Fibroblast of peridontal ligament (primary cell): ENCODE results near the gene ZNF672.
A peak's percentile ranks its signal among the peaks of the same experiment; 100 is the strongest.
"Not testable (repeated sequence)": the region's sequence is repeated elsewhere in the genome, so short reads cannot be mapped to it uniquely, and the experiment has no call there.

Experiments
- DNase-seq: peaks from one replicate; pipeline ENCODE4 v3.0.0-alpha.2; 2010; ENCODE audit errors: extremely low read depth

Gene ZNF672

DNA sequence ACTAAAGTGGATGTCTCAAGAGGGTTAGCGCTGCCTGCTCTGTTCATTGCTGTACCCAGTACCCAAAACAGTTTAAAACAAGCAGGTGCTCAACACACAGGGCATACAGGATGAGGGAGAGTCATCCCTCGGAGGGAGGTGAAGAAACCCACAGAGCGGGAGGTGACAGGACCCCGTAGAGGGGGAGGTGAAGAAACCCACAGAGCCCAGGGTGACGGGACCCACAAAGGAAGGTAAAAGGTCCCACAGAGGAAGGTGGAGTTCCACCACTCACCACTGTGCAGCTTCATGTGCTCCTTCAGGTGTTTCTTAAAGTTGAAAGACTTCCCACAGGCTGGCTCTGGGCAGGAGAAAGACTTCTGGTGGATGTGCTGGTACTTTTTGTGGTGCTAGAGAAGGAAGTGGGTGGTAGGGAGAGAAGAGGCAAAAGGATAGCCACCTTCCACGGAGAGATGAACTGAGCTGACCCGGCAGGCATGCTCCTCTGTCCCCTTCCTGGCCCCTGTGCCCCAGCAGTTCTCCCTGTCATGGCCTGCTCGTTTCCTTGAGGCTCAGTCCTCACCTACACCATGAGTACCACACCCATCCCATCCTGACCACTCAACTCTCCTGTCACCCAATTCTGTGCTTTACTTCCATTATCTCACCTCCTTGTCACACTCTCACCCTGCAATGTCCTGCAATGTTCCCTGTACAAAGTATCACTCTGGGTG is 15.8 kb downstream of the ZNF672 start:
- no peak for DNase-seq

DNA sequence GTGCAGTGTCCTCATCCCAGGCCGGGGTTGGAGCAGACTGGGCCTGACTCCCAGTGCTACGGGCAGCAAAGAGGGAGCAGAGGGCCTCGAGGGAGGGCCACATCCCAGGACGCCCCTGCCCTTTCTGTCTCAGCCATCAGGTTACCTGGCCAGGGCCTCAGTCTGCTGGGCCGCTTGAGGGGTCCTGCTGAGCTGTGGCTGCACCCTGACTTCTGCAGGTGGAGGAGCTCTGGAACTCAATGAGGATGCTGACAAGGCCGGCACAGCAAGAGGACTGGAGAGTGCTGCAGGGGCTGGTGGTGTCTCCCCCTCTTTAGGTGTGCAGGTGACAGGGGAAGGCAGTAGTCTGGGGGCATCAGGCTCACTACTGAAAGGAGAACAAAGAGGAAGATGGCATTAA is 17.6 kb downstream of the ZNF672 start:
- no peak for DNase-seq

DNA sequence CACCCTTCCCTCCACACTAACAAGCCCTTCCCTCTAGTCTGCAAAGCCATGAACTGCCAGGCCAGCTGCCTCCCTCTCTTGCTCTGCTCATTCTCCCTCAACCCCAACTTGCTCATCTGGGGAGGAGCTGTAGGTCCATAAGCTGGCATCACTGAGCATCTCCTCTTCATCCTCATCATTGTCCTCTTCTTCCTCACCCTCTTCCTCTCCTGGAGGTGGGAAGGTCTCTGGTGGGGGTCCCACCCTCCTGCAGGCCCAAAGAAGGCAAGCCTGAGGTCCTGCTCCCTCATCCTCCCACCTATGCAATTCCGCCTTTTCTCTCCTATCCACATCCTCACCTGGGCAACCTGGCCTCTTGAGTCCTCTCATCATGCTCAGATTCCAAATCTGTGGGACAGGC is 18.2 kb downstream of the ZNF672 start:
- DNase-seq: no peak

DNA sequence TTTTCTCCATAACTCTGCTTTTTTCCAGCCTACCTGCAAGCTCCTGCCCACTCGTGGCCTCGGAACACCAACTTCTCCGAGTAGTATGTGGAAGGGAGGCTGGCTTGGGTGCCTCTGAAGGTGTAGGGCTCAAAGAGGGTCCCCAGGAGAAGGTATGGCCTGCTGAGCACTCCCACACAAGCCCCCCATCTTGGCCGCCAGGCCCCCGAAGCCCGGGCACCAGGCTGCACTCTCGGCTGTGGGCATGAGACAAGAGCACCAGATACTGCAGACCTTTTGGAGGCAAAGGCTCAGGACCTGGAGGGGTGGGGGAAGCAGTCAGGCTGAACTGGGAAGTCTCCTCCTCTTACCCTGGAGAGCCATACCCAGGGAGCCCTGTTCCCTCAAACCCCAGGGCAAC is 19.2 kb downstream of the ZNF672 start:
- no peak for DNase-seq

DNA sequence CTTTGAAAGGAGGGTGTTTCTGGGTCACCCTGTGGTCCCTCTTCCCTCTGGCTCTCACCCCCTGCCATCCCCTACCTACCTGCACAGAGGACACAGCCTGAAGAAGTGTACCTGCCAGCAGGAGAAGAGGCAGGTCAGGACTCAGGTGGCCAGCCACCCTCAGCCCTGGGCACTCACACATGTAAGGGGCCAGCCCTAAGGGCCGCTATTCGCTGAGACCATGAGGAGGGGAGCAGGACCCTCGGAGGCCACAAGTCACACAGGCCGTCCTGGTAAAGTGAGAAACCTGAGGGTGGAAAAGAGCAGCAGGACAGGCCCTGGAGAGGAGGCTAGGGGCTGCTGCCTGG is 19.7 kb downstream of the ZNF672 start:
- no peak for DNase-seq

DNA sequence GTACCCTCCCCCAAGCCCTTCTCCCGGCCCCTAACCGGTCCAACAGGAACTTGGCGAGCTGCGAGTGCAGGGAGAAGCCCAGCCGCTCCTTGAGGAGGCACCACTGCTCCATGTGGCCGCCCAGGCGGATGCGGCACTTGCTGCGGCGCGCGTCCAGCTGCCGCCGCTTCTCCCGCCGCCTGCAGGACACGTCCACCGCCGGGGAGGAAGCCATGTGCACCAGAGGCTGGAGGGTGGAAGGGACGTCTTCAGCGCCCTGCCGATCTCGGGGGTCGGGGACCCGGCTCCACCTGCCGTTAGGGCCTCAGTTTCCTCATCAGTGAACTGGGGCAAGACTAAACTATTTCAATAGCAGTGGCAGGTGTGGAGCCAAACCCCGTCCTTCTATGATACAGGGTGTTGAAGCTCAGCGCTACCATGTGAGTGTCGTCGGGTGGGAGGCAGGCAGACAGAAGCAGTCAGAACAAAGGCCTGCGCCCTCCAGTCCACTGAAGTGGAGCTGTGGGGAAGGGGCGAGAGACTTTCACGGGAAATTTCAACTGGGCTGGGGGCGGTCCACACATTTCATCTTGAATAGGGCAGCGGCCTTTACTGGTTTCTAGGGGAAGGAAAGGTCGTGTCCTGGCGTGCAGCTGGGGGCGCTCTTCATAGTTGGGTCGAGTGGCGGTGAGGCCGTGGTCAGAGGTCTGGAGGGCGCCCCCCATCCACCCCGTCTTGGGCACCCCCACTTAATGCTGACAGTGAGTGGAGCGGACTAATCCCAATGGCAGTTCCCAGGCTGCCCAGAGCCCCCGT is 20.3 kb downstream of the ZNF672 start:
- peak; percentile 44 for DNase-seq

DNA sequence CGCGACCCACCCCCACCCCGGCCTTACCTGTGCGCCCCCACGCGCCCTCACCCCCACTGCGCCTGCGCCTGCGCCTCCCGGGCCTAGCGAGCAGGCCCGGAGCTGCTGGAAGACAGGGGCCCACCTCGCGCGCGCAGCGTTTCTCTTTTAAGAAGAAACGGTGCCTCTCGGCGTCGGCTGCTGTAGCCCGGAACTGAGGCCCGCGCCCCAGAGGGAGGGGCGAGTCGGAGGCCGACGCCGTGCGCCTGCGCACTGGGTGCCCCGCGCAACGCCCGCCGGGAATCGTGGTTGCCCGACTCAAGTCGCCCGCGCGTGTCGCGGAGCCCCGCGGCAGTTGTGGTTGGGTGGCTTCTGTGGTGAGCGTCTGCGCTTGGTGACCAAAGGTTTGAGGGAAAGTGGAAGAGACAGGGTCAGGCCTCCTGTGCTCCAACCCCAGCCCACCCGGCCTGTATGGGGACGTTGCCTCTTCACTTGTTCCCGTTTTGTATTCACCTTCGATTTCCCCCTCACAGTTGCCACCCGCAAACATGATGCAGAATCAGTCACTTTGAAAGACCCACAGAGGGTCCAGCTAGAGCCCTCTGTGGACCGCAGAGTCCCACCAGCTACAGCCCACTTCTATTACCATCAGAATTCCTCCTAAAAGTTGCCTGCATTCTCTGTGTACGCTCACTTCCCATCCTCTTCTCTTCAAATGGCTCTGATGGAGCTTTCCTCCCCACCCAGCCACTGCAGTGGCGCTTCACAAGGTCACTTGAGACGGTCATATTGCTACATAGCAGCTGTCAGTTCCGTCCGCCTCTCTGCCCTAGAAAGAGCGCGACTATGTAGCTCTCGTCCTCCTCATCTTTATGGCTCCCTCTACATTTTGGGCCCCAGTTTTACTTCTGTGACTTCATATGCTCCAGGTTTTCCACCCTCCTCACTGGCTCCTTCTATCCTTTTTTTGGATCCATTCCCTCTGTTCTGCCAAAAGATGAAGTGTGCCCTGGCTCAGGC is 21.2 kb downstream of the ZNF672 start, which contains the start of gene ZNF692:
Gene ZNF692 (minus strand): TSS at position 195 of the 999 bp plus-strand sequence. CDS start 776 bp downstream, outside the sequence.
- peak; percentile 95 for DNase-seq

DNA sequence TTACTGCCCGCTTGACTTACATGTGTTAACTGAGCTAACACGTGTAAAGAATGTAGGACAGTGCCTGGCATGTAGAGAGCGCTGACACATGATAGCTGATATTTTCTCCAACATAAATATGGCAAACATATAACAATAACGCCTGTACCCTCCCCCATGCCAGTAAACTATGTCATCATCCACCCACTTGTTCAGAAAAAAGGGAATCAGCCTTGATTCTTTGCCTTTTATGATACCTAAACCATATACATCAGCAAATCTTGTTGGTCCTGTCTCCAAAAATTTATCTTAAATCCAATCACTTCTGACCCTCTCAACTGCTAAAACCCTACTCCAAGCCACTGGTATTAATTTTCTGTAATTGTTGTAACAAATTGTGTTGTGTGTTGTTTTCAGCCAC is 22.0 kb downstream of the ZNF672 start:
- no peak for DNase-seq

DNA sequence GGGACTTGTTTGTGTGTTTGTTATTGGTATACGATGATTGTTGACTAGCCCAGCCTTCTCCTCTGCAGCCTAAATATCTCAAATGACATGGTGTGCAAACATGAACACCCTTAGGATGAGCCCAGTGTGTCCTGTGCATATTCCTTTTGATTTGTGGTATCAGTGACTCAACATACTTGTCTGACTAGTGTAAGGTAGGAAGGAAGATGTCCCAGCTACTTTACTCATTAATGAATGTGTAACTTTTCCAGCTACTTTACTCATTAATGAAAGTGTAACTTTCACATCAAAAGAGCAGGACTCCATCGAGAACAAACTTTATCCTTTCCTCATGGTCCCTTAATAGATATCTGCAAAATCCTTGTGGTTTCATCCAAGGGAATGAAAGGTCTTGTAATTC is 23.6 kb downstream of the ZNF672 start:
- DNase-seq: no peak

DNA sequence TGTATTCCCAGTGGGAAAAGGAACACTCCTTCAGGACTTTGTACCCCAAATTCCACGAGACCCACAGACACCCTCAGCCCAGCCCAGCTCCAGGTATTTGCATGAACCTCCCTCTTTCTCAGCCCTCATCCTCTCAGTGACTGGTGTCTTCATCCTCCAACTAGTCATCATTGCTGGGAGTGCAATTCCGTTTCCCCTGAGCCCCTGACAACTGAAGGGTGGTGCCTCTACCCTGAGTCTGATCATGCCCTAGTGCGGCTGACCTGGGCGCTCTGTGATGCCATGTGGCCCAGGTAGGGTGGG is 24.6 kb downstream of the ZNF672 start:
- no peak for DNase-seq

DNA sequence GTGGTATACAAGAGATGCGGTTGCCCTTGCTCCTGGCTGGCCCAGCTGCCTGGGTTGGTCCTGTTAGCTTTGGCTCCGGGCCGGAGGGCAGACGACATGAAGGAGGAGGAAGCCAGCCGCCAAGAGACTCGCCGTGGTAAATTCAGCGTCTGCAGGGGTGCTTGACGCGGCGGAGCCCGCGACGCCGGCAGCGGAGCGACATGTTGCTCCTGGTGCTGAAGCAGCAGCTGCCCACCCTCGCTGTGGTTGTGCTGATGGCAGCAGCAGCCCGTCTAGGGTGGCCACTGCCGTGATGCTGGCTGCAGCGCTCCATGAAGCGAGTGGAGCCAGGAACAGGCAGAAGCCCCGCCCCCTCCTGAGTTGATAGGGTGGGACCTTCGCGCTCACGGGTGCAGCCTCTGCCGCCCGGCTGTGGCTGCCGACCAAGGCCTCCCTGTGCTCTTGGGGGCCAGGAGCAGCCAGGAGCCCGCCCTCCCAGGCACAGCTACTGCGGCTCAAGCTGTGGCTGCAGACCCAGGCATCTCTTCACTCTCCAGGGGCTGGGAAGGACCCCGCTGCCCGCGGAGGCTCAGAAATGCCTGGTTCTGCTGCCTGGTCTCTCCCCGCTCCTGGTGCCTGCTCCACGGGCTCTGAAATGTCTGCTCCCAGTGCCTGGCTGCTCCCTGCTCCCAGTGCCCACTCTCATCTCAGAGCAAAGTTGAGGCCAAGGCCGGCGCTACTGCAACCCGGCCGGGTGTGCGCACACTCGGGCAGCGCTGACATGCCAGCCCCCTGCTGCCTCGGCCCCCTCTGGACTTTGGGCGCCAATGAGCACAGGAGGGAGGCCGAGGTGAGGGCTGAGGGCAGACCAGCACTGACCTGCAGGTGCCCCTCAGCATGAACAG is 25.2 kb downstream of the ZNF672 start:
- peak; percentile 49 for DNase-seq

DNA sequence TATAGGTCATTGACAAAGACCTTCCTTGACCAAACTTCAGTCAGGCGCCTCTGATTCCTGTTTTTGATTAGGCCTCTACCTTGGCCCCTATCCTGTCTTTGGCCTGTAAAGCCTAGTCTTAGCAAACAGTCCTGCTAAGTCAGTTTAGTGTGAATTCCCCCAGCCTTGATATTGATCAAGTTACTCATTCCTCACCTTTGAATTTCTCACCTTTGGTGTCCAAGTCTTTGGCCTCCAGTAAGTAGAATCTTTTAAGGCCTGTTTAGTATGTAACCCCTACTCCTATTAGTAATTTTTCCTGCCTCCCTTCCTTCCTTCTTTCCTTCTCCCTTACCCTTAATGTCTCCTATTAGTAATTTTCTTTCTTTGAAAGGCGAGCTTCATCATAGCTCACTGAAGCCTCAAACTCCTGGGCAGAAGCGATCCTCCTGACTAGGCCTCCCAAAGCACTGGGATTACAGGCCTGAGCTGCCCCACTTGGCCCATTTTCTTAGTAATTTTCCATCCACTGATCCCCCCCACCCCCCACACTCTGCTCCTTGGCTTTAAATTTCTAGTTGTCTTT is 33.9 kb downstream of the ZNF672 start:
- no peak for DNase-seq

DNA sequence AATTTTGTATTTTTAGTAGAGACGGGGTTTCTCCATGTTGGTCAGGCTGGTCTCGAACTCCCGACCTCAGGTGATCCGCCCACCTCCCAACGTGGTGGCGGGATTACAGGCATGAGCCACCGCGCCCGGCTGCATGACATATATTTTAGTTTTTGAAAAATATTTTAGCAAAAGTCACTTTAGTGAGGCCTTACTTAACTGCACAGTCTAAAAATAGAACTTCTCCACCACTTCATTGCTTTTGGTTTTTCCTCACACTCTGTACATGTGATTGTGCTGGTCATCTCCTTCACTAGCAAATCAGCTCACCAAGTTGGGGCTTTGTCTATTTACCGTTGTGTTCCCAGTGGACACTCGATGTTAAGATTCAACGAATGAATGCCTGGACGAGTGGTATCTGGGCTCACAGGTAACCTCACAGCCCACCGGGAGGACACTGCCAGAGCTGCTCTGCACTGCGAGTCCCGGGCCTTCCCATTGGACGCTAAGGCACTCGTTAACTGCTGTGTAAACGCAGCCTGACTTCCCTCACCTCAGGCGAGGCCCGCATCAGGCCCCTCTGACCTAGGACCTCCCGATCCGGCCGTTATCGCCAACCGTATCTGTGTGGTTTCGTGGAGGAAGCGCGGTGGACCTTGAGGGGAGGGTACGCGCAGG is 34.9 kb downstream of the ZNF672 start:
- DNase-seq: peak; percentile 69

DNA sequence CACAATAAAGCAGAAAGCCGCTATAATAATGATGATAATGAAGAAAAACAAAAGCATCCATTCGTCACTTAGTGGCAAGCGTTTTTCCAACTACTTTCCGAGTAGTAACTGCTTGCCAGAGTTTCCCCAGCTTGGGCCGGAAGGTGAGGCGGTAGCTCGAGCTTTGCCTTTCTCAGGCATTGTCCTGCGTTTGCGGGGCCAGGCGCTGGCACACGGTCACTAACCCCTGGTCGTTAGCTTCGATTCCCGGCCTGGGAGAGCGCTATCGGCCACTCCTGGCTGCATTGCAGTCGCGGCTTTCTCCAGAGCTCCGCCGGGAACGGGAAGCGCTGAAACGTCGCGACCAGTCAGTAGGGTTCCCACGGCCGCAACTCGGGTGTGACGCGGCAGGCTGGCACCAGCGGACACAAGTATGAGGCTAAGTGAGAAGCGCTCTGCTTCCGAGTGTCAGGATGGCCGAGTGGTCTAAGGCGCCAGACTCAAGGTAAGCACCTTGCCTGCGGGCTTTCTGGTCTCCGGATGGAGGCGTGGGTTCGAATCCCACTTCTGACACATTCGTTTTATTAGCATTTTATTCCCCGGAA is 35.5 kb downstream of the ZNF672 start:
- peak; percentile 98 for DNase-seq

DNA sequence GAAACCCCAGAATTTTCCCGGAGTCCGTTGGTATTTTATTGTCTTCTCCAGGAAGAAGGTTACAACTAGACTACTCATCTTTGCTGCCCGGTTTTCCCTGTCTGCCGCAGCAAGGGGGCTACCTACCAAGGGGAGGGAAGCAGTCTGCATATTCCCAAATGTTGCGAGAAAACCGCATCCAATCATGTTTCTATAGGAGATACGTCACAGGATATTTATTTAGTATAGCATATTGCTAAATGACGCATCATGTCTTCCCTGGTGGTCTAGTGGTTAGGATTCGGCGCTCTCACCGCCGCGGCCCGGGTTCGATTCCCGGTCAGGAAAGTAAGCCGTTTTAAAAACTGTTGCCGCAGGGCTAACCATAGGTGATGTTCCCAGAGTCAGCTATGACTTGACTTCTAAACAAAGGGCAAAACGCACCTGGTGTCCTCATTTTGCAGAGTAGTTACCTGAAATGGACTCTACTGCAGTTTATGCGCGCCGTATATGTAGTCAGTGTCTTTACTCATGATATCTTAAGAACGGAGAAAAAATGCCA is 36.0 kb downstream of the ZNF672 start:
- DNase-seq: peak; percentile 95

DNA sequence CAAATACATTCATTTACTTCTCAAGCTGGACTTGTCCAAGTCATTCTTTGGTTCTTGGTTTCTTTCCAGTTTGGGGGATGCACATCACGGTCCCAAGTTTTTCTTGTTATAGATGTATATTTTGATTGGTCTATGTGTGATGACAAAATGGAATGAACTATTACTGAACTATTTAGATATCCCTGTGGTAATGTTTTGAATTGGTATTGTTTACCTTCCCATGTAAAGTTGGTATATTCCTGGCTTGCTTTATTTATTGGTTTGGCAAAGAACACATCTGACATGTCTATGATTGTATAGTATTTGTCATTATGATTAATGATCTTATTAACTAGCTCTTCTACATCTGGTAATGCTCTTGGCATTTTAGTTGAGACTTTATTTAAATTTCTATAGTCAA is 43.2 kb downstream of the ZNF672 start:
- DNase-seq: no peak

DNA sequence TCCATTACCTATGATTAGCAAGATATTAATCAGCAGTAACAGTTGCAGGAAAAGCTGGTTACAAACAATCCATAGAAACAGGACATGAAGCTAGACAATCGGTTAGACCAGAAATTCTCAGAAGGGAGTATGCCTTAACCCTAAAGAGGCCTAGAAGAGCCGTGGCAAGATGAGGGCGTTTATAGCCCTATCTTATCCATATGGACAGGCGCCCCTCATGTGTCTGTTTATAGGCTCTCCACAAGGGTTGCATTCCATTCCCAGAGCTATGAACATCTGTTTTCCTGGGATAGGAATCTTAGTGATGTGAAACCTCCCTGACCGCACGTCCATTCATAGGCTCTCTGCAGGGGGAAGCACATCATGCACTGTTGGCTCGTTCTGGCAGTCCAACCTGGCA is 44.4 kb downstream of the ZNF672 start:
- DNase-seq: not testable (repeated sequence)

DNA sequence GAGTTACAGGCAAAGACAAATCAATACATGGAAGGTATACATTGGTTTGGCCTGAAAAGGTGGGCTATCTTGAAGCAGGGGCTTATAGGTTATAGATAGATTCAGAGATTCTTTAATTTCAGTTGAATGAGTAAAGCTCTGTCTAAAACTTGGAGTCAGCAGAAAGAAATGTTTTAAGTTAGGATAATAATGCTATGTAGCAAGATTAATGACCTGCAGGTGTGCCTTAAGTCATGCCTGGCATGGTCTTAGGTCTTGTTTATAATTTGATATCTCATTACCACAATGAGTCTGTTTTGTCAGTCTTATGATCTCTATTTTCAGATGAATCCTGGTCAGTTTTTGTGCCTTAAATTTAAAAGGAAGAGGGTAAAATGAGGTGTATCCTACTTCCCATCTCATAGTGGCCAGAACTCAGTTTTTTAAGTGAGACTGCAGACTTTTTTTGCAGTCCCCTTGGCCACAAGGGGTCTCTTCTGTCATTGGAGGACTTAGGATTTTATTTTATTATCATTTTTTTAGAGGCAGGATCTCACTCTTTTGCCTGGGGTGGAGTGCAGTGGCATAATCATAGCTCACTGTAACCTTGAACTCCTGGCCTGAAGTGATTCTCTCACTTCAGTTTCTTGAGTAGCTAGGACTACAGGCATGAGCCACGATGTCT is 46.7 kb downstream of the ZNF672 start:
- DNase-seq: peak; percentile 18

DNA sequence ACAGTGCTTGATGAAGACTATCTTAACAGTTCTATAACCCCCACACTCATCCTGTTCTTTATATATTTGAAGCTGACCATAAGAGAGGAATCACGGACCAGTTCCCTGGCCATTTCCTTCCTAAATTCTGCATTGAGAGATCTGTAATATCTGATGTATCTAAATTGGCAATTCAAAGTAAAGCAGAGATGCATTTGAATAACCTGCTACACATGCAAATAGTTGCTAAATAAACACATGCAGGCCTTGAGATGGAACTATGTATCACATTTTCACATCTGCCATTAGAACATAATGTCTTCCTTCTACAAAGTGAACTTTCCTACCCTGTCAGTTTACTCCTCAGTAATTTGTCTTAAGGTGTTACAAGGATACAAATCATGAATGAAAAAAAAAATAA is 47.6 kb downstream of the ZNF672 start:
- no peak for DNase-seq
